ENCODE measurements around the gene TXNRD1. TPM values are rescaled to one million over a fixed set of nuclear protein-coding genes. Genes with fewer than 3 reads are reported as not detected.
"Not testable (repeated sequence)": the region's sequence is repeated elsewhere in the genome, so short reads cannot be mapped to it uniquely, and the experiment has no call there.

TXNRD1 gene
- total RNA-seq, 2 donors from 2014 or later, result 35.9 to 36.6 TPM

DNA sequence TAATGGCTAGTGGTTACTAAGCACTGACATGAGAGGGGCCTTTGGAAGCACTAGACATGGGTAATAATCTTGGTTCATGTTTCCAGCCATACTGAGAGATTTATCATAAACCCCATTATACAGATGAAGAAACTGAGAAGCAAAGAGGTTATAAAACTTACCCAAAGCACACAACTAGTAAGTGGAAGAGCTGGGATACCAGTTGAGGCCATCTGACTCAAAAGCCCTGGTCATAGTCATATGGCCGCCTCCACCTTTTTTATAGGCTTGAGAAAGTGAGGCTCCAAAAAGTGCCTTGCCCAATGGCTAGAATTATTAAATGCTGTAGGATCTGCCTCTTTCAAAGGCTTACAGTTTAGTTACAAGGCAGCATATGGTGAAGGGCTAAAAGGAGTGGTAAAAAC, 944 bp downstream of the TXNRD1 start:
- no peak overlapping the region for H3K4me3 ChIP-seq
- no peaks in the 10 kb centered on the region for H3K9me3 ChIP-seq
- intact Hi-C loops (cut with DNase I), result no loop called here
- DNase-seq (no peak), ATAC-seq (no peak)
- no peaks in the 10 kb centered on the region for H3K27me3 ChIP-seq
- H3K27ac ChIP-seq, result peak overlapping the region in 2 of 4 donors; percentile 57 to 69
- no peak for TF ChIP-seq POLR2A (IDR thresholded peaks at IDR 0.05)
- TF ChIP-seq, protein P1, sequence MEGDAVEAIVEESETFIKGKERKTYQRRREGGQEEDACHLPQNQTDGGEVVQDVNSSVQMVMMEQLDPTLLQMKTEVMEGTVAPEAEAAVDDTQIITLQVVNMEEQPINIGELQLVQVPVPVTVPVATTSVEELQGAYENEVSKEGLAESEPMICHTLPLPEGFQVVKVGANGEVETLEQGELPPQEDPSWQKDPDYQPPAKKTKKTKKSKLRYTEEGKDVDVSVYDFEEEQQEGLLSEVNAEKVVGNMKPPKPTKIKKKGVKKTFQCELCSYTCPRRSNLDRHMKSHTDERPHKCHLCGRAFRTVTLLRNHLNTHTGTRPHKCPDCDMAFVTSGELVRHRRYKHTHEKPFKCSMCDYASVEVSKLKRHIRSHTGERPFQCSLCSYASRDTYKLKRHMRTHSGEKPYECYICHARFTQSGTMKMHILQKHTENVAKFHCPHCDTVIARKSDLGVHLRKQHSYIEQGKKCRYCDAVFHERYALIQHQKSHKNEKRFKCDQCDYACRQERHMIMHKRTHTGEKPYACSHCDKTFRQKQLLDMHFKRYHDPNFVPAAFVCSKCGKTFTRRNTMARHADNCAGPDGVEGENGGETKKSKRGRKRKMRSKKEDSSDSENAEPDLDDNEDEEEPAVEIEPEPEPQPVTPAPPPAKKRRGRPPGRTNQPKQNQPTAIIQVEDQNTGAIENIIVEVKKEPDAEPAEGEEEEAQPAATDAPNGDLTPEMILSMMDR (IDR thresholded peaks at IDR 0.05), result no peak
- WGBS, 2 donors, result 100% methylated on average over 1 of the region's 1 CpG
- peaks cover 29% of the 10 kb centered on the region for H3K4me1 ChIP-seq
- H3K36me3 ChIP-seq (replicated peaks in 1 of 2; ENCODE audit: insufficient read depth in 1 of 2, low read depth in 2 of 2), result no peaks in the 10 kb centered on the region

DNA sequence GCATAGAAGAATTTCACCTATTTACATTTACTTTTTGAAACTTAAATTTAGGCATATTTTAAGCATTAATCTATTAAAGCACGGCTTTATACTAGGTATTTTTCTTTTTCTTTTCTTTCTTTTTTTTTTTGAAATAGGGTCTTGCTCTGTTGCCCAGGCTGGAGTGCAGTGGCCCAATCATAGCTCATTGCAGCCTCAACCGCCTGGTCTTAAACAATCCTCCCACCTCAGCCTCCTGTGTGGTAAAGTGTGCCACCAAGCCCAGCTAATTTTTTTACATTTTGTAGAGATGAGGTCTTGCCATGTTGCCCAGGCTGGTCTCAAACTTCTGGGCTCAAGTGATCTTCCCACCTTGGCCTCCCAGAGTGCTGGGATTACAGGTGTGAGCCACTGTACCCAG, 2.9 kb downstream of the TXNRD1 start:
- H3K27ac ChIP-seq, result peak overlapping the region; percentile 30 to 84 (median 59)
- 94 to 100% methylated on average over 2 of the region's 2 CpGs for WGBS, 2 donors
- DNase-seq; H3K4me3 ChIP-seq; intact Hi-C loops (cut with DNase I); H3K36me3 ChIP-seq (replicated peaks in 1 of 2; ENCODE audit: insufficient read depth in 1 of 2, low read depth in 2 of 2); H3K27me3 ChIP-seq; H3K9me3 ChIP-seq; ATAC-seq: not testable (repeated sequence)
- H3K4me1 ChIP-seq, result peaks cover 29% of the 10 kb centered on the region

DNA sequence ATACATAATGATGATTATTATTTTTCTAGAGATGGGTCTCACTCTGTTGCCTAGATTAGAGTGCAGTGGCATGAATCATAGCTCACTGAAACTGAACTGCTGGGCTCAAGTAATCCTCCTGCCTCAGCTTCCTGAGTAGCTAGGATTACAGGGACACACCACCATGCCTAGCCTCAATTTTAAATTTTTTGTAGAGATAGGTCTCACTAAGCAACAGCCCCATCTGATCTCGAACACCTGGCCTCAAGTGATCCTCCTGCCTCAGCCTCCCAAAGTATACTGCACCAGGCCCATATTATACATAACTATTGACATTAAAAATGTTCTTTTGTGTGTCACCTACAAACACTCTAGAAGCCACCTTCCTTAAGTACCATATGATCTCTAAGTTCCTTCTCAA, 3.4 kb downstream of the TXNRD1 start:
- no peaks in the 10 kb centered on the region for H3K9me3 ChIP-seq
- no peak overlapping the region for H3K4me3 ChIP-seq
- H3K36me3 ChIP-seq (replicated peaks in 1 of 2; ENCODE audit: insufficient read depth in 1 of 2, low read depth in 2 of 2), result no peaks in the 10 kb centered on the region
- intact Hi-C loops (cut with DNase I), result no loop called here
- no peaks in the 10 kb centered on the region for H3K27me3 ChIP-seq
- ATAC-seq, result no peak
- peaks cover 29% of the 10 kb centered on the region for H3K4me1 ChIP-seq
- peak overlapping the region; percentile 30 to 84 (median 59) for H3K27ac ChIP-seq
- WGBS, 2 donors, result 93 to 100% methylated on average over 1 of the region's 1 CpG
- DNase-seq, result no peak
- TF ChIP-seq, protein P1 (IDR thresholded peaks at IDR 0.05), result no peak
- no peak for TF ChIP-seq POLR2A (IDR thresholded peaks at IDR 0.05)

DNA sequence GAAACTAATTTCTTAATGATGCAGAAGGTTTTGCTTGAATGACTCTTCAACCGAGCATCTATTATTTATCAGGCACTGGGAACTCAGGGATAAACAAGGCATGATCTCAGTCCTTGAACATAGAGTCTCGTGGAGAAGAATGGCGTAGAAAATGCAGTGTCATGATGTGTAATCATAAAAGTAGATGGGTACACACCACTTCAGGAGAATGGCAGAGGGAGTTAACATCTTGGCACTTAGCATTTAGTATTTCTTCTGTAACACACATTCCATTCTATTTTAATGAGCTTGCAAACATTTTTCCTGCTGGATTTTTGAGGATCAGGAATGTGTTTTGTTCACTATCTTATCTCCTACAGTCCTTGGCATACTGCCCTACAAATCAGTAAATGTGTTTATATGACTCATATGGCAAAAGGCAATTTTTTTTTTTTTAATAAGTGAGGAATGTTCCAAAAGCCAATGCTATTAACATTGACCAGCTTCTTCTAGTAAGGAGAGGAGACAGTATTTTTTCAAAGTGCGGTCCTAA, 3.8 kb downstream of the TXNRD1 start:
- no peaks in the 10 kb centered on the region for H3K27me3 ChIP-seq
- H3K27ac ChIP-seq, result peak overlapping the region; percentile 36 to 84 (median 72)
- H3K4me1 ChIP-seq, result peaks cover 29% of the 10 kb centered on the region
- ATAC-seq (peak; percentile 81), DNase-seq (peak in 2 of 4 donors; percentile 11 to 43)
- TF ChIP-seq, protein P1 (IDR thresholded peaks at IDR 0.05), result no peak
- TF ChIP-seq POLR2A (IDR thresholded peaks at IDR 0.05), result no peak
- no peaks in the 10 kb centered on the region for H3K36me3 ChIP-seq (replicated peaks in 1 of 2; ENCODE audit: insufficient read depth in 1 of 2, low read depth in 2 of 2)
- intact Hi-C loops (cut with DNase I), result no loop called here
- H3K9me3 ChIP-seq, result no peaks in the 10 kb centered on the region
- H3K4me3 ChIP-seq, result no peak overlapping the region
- WGBS, 2 donors, result 8 to 11% methylated on average over 4 of the region's 4 CpGs

DNA sequence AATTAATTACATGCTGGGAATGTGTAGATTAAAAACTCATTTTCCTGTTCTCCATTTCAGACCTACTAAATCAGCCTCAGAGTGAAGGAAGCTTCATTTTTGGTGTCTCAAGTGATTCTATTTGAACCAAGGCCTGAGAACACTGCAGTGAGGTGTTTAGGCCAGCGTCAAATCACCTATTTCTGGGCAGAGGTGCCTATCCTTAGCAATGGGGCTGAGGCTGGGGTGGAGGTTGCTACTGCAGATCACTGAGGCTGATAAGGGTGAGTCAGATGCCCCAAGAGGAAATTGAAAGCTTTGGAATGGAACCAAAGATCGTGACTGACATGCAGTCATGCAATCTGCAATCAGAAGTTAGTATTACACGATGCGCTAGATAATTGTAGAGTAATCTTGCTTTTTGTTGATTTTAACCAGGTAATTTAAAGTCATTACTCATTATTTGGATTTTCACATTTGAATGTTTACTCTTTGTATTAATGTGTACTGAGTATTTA, 4.4 kb downstream of the TXNRD1 start:
- no peak for TF ChIP-seq POLR2A (IDR thresholded peaks at IDR 0.05)
- TF ChIP-seq, protein P1 (IDR thresholded peaks at IDR 0.05), result no peak

More for the DNA sequence above, 4.4 kb downstream of the TXNRD1 start:
- DNase-seq, result peak; percentile 9 to 40 (median 28)
- no peaks in the 10 kb centered on the region for H3K9me3 ChIP-seq
- peak overlapping the region; percentile 36 to 84 (median 72) for H3K27ac ChIP-seq
- WGBS, 2 donors, result 18 to 25% methylated on average over 4 of the region's 4 CpGs
- no peak overlapping the region for H3K4me3 ChIP-seq
- intact Hi-C loops (cut with DNase I), result loop anchor here (10.0 kb wide), 1 partner anchor 65 kb away; no protein-coding TSS in a partner anchor
- H3K36me3 ChIP-seq (replicated peaks in 1 of 2; ENCODE audit: insufficient read depth in 1 of 2, low read depth in 2 of 2), result no peaks in the 10 kb centered on the region
- peak; percentile 46 for ATAC-seq
- peaks cover 29% of the 10 kb centered on the region for H3K4me1 ChIP-seq
- H3K27me3 ChIP-seq, result no peaks in the 10 kb centered on the region

Measured in body of pancreas (tissue), 4 donors.